ENCODE data around the gene HNRNPA3.
A peak's percentile ranks its signal among the peaks of the same experiment; 100 is the strongest.

HNRNPA3 gene

GRCh38 chr2:177250461-177250860 lies 37.9 kb downstream of the HNRNPA3 start:
- DNase-seq (ENCODE audit: low read depth): no peak
- no peak overlapping the region for H3K4me3 ChIP-seq (ENCODE audit: low read depth, low read length)

GRCh38 chr2:177251165-177251542 lies 38.6 kb downstream of the HNRNPA3 start:
- no peak overlapping the region for H3K4me3 ChIP-seq (ENCODE audit: low read depth, low read length)
- no peak for DNase-seq (ENCODE audit: low read depth)

GRCh38 chr2:177252808-177253531 lies 40.4 kb downstream of the HNRNPA3 start:
- no peak overlapping the region for H3K4me3 ChIP-seq (ENCODE audit: low read depth, low read length)

GRCh38 chr2:177253704-177254103 lies 41.1 kb downstream of the HNRNPA3 start:
- no peak overlapping the region for H3K4me3 ChIP-seq (ENCODE audit: low read depth, low read length)

More at GRCh38 chr2:177252808-177253531, 40.4 kb downstream of the HNRNPA3 start:
- DNase-seq (ENCODE audit: low read depth): no peak

GRCh38 chr2:177254433-177255226 lies 42.0 kb downstream of the HNRNPA3 start:
- no peak for DNase-seq (ENCODE audit: low read depth)
- H3K4me3 ChIP-seq (ENCODE audit: low read depth, low read length): no peak overlapping the region

More at GRCh38 chr2:177253704-177254103, 41.1 kb downstream of the HNRNPA3 start:
- DNase-seq (ENCODE audit: low read depth): no peak

- DNase-seq (ENCODE audit: low read depth): no peak
- H3K4me3 ChIP-seq (ENCODE audit: low read depth, low read length): no peak overlapping the region
Measured at GRCh38 chr2:177255227-177255601, 42.6 kb downstream of the HNRNPA3 start.

GRCh38 chr2:177256026-177256425 lies 43.4 kb downstream of the HNRNPA3 start:
- no peak for DNase-seq (ENCODE audit: low read depth)
- no peak overlapping the region for H3K4me3 ChIP-seq (ENCODE audit: low read depth, low read length)

GRCh38 chr2:177256695-177257094 lies 44.1 kb downstream of the HNRNPA3 start:
- no peak overlapping the region for H3K4me3 ChIP-seq (ENCODE audit: low read depth, low read length)
- DNase-seq (ENCODE audit: low read depth): no peak

- H3K4me3 ChIP-seq (ENCODE audit: low read depth, low read length): no peak overlapping the region
- DNase-seq (ENCODE audit: low read depth): no peak
Measured at GRCh38 chr2:177257471-177257870, 44.9 kb downstream of the HNRNPA3 start.

- DNase-seq (ENCODE audit: low read depth): no peak
- no peak overlapping the region for H3K4me3 ChIP-seq (ENCODE audit: low read depth, low read length)
Measured at GRCh38 chr2:177258059-177258458, 45.5 kb downstream of the HNRNPA3 start.

- peak overlapping the region; percentile 86 for H3K4me3 ChIP-seq (ENCODE audit: low read depth, low read length)
Measured at GRCh38 chr2:177260379-177260778, 47.8 kb downstream of the HNRNPA3 start.

GRCh38 chr2:177261116-177262060 lies 48.8 kb downstream of the HNRNPA3 start:
- H3K4me3 ChIP-seq (ENCODE audit: low read depth, low read length): peak overlapping the region; percentile 86
- DNase-seq (ENCODE audit: low read depth): no peak

More at GRCh38 chr2:177260379-177260778, 47.8 kb downstream of the HNRNPA3 start:
- no peak for DNase-seq (ENCODE audit: low read depth)

GRCh38 chr2:177262092-177262491 lies 49.5 kb downstream of the HNRNPA3 start:
- peak overlapping the region; percentile 86 for H3K4me3 ChIP-seq (ENCODE audit: low read depth, low read length)
- DNase-seq (ENCODE audit: low read depth): no peak

GRCh38 chr2:177262958-177263450 lies 50.4 kb downstream of the HNRNPA3 start:
- peak overlapping the region; percentile 86 for H3K4me3 ChIP-seq (ENCODE audit: low read depth, low read length)
- DNase-seq (ENCODE audit: low read depth): no peak

- H3K4me3 ChIP-seq (ENCODE audit: low read depth, low read length): peak overlapping the region; percentile 86
- peak; percentile 97 for DNase-seq (ENCODE audit: low read depth)
Measured at GRCh38 chr2:177263451-177264208, 51.0 kb downstream of the HNRNPA3 start.

- DNase-seq (ENCODE audit: low read depth): no peak
Measured at GRCh38 chr2:177264209-177264692, 51.7 kb downstream of the HNRNPA3 start.

GRCh38 chr2:177264693-177265587 lies 52.3 kb downstream of the HNRNPA3 start, which contains the start of gene NFE2L2:
Gene NFE2L2, minus strand, starts transcription at chr2:177264727. Its CDS starts 151 bp downstream, at chr2:177264576.
- peak; percentile 82 for DNase-seq (ENCODE audit: low read depth)
- peak within 1 kb of the TSS; percentile 86 for H3K4me3 ChIP-seq (ENCODE audit: low read depth, low read length)

More at GRCh38 chr2:177264209-177264692, 51.7 kb downstream of the HNRNPA3 start:
- peak overlapping the region; percentile 86 for H3K4me3 ChIP-seq (ENCODE audit: low read depth, low read length)
